NCI-H2081 (cell line): Measurements from ENCODE around the gene SBF2.

Experiments used
- DNase-seq, 2 experiments: peaks; one replicate each; lab custom pipeline; 2025; lab: John Stamatoyannopoulos, UW

SBF2 gene

GRCh38 chr11:9806946-9807687 lies 486.9 kb downstream of the SBF2 start:
- no peak for DNase-seq

DNA sequence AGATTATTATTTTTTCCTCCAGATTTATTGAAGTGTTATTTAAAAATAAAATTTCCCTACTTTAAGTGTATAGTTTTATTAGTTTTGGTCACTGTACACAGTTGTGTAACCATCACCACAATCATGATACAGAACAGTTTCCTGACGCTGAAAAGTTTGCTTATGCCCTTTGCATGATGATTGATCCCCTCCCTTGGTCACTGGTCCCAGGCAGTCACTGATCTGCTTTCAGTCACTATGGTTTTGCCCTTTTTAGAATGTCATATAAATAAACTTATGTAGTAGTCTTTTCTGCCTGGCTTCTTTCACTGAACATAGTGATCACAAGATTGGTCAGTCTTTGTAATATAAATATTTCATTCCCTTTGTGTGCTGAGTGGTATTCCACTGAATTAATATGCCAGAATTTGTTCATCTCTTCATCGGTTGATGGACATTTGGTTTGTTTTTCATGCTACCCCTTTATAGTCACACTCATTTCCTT lies 489.6 kb downstream of the SBF2 start:
- no peak for DNase-seq

DNA sequence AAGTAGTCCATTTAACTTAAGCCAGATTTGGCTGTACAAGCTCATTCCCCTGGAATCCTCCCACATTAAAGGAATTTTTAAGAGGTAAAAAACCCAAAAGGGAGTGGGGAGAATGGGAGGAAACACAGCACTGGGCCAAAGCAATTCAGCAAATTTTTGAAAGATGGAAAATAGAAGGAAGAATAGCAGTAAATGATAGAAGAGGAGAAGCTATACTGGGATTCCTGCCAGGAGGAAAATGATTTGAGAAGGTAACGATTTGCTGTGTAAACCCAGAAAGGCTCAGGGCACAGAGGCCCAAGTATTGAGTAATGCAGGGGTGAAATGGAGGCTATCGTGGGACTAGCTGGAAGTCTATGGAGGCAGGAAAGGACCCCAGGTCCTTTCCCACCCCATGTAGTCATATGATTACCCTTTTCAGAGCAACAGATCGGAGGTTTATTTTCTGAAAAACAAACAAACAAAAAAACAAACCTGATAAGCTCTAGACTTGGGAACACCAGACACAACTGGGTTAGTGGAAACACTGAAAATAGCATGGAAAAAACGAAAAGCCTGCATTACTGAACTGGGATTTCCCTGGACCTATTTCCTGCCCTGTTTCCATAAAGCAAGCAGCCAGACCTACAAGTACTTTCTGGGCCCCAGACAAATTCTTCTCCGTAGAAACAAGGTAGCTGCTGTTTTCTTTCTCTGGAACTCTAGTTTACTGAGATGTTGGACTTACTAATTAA lies 490.2 kb downstream of the SBF2 start:
- DNase-seq: no peak

DNA sequence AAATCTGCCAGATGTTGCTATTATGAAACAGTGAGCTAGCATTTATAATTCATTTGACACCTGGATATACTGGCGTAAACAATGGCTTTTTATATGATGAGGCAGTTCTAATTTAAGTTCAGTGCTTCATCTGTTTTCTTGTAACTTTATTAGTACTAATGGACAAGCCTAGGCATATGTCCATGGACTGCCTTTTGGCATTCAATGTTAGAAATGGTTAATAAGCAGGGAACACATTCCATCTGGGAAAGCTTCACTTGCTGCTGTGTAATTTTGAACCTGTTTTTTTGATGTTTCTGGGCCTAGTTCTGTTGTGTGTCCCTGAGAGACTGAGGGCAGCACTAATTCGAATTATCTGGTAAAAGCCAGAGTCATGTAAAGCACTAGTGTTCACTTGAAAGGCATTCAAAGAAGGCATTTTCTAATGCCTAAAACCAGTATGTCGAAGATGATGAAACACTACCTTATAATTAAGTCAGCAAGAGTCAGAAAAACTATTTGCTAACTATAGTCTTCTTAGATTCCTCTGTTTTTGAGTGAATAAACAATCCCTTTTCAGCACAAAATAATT lies 491.6 kb downstream of the SBF2 start:
- DNase-seq: no peak

- no peak for DNase-seq
These were observed 494.1 kb downstream of the SBF2 start for GRCh38 chr11:9799886-9800285.

DNA sequence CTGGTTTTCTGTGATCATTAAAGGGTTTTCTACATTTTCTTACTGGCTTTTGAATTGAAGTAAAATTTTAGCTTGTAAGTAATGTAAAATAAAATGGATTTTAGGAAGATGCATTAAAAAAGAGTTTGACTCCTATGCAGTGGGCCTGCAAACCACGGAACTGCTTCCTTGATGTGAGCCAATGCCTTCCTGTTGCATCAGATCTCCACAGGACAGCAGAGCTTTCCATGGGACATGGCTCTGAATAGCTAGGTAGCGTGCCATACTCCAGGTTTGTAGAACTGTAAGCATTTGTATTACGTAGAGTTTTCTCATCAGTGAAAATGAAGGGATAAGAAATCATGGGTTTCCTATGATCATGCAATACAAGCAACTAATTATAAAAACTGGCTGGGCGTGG lies 496.7 kb downstream of the SBF2 start:
- no peak for DNase-seq

- no peak for DNase-seq
These were observed 497.2 kb downstream of the SBF2 start for GRCh38 chr11:9796854-9797253.

DNA sequence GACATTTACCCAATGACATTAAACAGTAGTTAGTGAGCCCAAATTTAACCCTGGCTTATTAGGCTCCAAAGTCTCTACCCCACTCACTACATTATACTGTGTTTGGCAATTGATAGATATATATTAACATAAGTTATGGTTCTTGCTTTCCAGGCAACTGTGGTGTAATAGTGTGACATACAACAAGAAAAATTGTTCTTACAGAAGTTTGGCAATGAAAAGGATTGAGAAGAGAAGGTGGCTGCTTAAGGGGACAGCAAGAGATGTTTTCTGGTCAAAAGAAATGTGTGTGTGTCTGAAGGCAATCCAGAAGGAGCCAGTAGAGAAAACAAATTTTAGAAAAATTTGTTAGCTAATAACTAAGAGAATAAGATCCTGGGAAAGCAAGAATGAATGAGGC lies 497.8 kb downstream of the SBF2 start:
- DNase-seq: no peak

GRCh38 chr11:9790703-9791102 lies 503.3 kb downstream of the SBF2 start:
- no peak for DNase-seq

GRCh38 chr11:9789910-9790309 lies 504.1 kb downstream of the SBF2 start:
- no peak for DNase-seq

DNA sequence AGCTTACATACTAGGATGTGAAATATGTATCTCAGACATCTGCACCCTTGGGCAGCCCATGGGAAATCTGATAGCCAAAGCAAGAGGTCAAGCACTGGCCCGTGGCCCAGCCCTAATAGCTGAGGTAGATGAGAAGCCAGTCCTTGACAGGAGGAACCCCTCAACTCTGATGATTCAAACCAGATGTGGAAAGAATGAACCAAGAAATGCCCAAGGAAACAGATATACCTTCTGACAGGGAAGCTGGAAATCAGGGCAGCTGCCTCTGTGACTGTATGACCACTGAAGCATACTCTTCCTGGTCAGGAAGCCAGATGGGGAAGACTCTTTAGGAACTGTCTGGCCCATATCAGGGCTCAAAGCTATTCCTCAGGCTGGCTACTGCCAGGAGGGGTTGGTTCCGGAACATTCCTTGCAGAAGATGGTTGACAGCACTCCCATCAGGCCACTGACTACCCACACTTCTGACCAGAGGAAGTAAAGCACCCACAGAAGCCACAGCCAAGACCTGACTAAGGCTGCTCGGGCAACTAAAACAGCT lies 506.0 kb downstream of the SBF2 start:
- DNase-seq: peak in 1 of 2 experiments; percentile 14

DNA sequence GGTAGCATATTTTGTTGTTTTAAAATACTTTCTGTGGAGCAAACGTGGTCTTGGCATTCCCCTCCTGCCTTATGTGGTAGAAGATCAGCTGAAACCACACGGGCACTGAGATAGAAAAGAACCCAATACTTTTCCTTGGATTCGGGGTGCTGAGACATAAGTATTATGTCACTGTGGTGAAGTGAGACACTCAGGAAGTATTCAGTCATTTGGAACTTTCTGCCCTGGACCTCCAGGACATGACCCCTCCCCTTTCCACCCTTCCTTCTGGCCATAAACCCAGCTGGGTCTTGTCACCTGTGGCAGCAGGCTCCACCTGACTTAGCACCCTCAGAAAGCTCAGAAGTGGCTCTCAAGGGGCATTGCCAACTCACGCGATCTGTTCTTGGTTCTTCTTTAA lies 506.8 kb downstream of the SBF2 start:
- DNase-seq: no peak

DNA sequence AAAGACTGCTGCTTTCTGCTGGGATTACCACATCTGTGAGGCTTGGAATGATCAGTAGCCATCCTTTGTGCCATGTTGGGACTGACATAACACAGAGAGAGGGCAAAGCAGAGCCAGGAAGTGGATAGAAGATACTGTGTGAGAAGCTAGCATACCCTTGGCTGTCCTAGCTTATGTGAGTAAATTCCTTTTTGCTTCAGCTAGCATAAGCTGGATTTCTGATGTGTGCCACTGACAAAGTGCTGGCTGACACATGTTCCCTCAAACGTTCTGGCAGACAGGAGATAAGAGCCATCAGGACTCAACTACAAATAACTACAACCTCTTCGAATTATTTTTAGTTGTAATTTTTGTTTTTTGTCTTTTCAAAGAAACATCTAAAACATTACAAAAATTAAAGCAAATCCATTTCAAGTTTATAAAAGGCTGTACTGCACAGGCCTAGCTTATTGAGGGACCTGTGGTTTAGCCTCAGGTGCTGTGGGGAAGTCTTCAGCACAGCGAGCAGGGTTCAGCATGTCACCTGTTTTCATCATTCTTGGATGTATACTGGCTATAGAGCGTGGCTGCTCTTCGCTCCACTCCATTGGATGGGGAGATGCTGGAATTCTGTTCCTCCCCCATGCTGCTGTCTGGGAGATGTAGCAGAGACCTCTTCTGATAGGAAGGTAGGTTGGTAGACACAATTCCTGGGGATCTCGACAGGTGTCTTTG lies 509.3 kb downstream of the SBF2 start:
- no peak for DNase-seq

GRCh38 chr11:9783986-9784385 lies 510.0 kb downstream of the SBF2 start:
- no peak for DNase-seq

GRCh38 chr11:9780929-9781328 lies 513.1 kb downstream of the SBF2 start:
- no peak for DNase-seq

DNA sequence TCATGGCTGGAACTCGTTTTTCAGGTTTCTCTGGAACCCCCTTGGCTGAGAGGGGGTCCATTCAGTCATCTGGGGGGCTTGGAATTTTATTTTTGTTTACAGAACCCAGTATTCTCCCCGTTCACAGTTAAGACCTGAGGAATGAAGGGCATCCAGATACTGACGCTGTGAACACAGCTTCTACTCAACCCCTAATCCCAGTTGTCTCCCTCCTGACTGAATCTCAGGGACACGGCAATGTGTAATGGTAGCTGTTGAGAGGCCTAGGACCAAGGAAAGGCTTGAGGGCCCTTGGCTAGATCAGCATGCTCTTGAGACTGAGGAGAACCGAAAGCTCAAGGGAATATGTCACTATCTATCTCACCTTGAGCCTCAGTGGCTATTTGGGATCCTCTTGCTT lies 516.5 kb downstream of the SBF2 start:
- no peak for DNase-seq

DNA sequence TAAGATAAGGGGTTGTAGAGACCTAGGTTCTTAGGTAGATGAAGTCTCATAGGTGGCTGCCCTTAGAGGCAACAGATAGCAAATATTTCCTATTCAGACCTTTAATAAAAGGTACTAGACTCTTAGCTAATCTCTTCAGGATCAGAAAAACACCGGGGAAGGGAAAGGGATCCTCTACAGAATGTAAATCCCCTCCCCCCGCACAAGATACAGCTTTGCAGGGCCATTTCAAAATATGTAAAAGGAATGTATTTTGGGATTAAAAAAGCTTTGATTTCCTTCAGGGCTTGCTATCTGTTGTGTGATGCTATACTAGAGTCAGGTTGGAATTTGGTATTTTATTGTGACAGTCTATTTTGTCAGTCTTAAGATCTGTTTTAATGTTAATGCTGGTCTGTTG lies 517.0 kb downstream of the SBF2 start:
- DNase-seq: no peak

- DNase-seq: no peak
These were observed 517.8 kb downstream of the SBF2 start for GRCh38 chr11:9776203-9776602.

- no peak for DNase-seq
These were observed 518.6 kb downstream of the SBF2 start for GRCh38 chr11:9775398-9775779.

GRCh38 chr11:9774591-9775397 lies 519.2 kb downstream of the SBF2 start:
- no peak for DNase-seq

DNA sequence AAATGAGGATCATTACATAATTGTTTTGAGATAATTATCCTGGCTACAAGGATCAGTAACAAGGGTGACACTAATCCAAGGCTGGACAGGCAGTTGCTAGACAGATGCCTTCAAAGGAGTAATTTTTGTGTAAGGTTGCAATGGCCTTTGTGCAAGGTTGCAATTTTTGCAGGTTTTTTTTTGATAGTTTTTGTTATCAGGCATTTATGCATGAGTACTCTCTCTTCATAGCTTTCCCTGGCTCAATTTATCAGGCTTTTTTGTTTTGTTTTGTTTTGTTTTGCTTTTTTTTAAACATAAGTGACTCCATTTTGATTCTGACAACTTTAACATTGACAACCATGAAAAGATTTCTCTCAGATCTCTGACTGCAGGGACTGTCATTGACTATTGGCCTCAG lies 519.9 kb downstream of the SBF2 start:
- DNase-seq: no peak
